Stimulated activated naive CD8-positive, alpha-beta T cell treated with anti-CD3 and anti-CD28 coated beads, Interleukin-15, Interleukin-2, amounts not matched to agents 100 ng/mL and 50 ng/mL, for 24 hours (primary cell): ENCODE data around the gene NR3C2.
"Not testable (repeated sequence)": the region's sequence is repeated elsewhere in the genome, so short reads cannot be mapped to it uniquely, and the experiment has no call there.

Experiments used
- H3K27ac Mint-ChIP-seq: one replicate; pipeline ENCODE4 v1.8.0; 2021; ENCODE audit warnings: mild to moderate bottlenecking, mixed read lengths
- H3K27me3 Mint-ChIP-seq: one replicate; pipeline ENCODE4 v1.8.0; 2021; ENCODE audit warnings: mixed read lengths
- H3K36me3 Mint-ChIP-seq: one replicate; pipeline ENCODE4 v1.8.0; 2021; ENCODE audit warnings: low read depth, mixed read lengths
- H3K4me1 Mint-ChIP-seq: one replicate; pipeline ENCODE4 v1.8.0; 2021; ENCODE audit warnings: low read depth, mixed read lengths
- H3K4me3 Mint-ChIP-seq: one replicate; pipeline ENCODE4 v1.8.0; 2021; ENCODE audit warnings: mild to moderate bottlenecking, mixed read lengths
- H3K9me3 Mint-ChIP-seq: one replicate; pipeline ENCODE4 v1.8.0; 2021; ENCODE audit warnings: mixed read lengths

The NR3C2 gene

GRCh38 chr4:148204171-148204570 lies 238.0 kb downstream of the NR3C2 start:
- H3K27me3 Mint-ChIP-seq, result no peaks in the 10 kb centered on the region

DNA sequence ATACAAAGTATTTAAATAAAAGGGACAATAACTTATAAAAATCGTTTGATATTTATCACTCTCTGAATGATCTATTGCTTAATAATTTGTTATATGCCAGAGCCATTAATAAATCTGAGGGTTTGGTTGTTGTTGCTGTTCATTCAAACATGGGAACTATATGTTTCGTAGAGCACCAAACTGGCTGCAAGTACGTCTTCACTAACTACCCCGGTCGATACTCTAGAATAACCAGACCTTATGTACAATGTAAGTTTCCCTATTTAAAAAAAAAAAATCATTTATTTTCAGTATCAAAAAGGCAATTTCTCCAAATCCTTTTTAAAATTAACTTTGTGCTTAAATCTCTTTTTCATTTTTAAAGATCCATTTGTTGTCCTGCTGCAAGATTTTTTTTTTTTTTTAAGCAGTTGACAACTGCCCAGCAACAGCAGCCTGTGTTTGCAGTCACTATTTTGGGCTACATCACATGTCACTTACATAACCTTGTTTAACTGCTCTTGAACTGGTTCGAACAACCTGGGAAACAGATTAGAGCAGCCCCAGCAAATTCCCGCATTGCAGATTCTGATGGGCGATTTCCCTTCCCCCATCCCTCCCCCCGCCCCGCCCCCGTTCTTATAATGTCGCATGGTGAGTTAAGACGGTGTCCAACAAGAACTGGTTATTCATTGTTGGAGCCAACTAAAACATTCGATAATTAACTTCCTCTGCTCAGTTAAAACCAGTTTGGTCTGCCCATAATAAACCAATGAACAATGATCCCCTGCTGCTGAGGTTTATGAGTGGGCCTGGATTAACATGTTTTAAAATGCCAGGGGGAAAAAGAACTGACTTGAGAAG lies 238.9 kb downstream of the NR3C2 start:
- no peaks in the 10 kb centered on the region for H3K27me3 Mint-ChIP-seq
- no peak overlapping the region for H3K27ac Mint-ChIP-seq
- no peaks in the 10 kb centered on the region for H3K4me1 Mint-ChIP-seq

More at GRCh38 chr4:148204171-148204570, 238.0 kb downstream of the NR3C2 start:
- Mint-ChIP-seq H3K9me3 (no peaks in the 10 kb centered on the region), H3K27ac (no peak overlapping the region), H3K4me1 (no peaks in the 10 kb centered on the region), H3K4me3 (no peak overlapping the region), H3K36me3 (no peaks in the 10 kb centered on the region)

DNA sequence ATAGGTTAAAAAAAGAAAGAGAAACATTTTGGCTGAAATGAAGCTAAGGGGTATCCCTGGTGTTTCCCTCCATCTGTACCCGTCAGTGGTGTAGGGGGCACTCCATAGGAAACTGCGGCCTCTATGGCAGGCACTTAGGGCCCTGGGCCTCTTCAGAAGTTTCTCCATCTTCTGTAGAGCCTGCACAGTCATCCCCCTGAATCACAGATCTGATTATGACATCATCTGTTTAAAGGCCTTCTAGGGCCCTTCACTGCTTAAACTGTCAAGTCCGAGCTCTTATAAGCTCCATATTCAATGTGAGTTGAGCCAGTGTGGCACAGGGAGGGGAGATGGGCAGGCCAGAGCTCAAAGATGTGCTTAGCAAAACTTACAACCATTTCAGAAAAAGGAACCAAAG lies 241.3 kb downstream of the NR3C2 start:
- Mint-ChIP-seq H3K27me3 (no peaks in the 10 kb centered on the region), H3K9me3 (no peaks in the 10 kb centered on the region), H3K4me3 (no peak overlapping the region), H3K36me3 (no peaks in the 10 kb centered on the region), H3K4me1 (no peaks in the 10 kb centered on the region), H3K27ac (no peak overlapping the region)

More for the DNA sequence above, 238.9 kb downstream of the NR3C2 start:
- H3K36me3 Mint-ChIP-seq, result no peaks in the 10 kb centered on the region
- no peak overlapping the region for H3K4me3 Mint-ChIP-seq
- no peaks in the 10 kb centered on the region for H3K9me3 Mint-ChIP-seq

DNA sequence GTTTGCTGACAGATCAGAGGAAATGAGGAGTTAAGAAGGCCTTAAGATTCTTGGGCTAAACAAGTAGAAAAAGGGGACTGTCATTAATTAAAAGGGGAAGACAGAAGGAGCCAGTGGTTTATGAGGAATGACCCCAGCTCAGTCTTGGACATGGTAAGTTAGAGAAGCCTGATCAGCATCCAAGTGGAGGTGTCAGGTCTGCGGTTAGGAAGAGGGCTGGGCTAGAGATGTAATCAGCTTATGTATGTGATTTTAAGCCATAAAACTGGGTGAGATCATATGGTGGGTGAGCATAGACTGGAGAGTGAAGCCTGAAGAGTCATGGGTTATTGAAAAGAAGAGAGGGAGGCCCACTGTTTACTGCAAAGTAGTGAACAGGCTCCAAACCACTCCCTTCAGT lies 246.1 kb downstream of the NR3C2 start:
- H3K36me3 Mint-ChIP-seq, result peaks cover 28% of the 10 kb centered on the region

GRCh38 chr4:148192526-148192925 lies 249.7 kb downstream of the NR3C2 start:
- no peaks in the 10 kb centered on the region for H3K27me3 Mint-ChIP-seq
- no peaks in the 10 kb centered on the region for H3K4me1 Mint-ChIP-seq
- H3K36me3 Mint-ChIP-seq, result peaks cover 36% of the 10 kb centered on the region

More for the DNA sequence above, 246.1 kb downstream of the NR3C2 start:
- Mint-ChIP-seq H3K4me1 (no peaks in the 10 kb centered on the region), H3K27ac (no peak overlapping the region), H3K9me3 (peaks cover 3% of the 10 kb centered on the region), H3K27me3 (no peaks in the 10 kb centered on the region), H3K4me3 (no peak overlapping the region)

GRCh38 chr4:148187454-148188222 lies 254.6 kb downstream of the NR3C2 start:
- not testable (repeated sequence) for H3K4me3 Mint-ChIP-seq, H3K27me3 Mint-ChIP-seq, H3K27ac Mint-ChIP-seq, H3K9me3 Mint-ChIP-seq, H3K4me1 Mint-ChIP-seq
- peaks cover 25% of the 10 kb centered on the region for H3K36me3 Mint-ChIP-seq

More at GRCh38 chr4:148192526-148192925, 249.7 kb downstream of the NR3C2 start:
- no peak overlapping the region for H3K4me3 Mint-ChIP-seq
- peaks cover 8% of the 10 kb centered on the region for H3K9me3 Mint-ChIP-seq
- no peak overlapping the region for H3K27ac Mint-ChIP-seq

DNA sequence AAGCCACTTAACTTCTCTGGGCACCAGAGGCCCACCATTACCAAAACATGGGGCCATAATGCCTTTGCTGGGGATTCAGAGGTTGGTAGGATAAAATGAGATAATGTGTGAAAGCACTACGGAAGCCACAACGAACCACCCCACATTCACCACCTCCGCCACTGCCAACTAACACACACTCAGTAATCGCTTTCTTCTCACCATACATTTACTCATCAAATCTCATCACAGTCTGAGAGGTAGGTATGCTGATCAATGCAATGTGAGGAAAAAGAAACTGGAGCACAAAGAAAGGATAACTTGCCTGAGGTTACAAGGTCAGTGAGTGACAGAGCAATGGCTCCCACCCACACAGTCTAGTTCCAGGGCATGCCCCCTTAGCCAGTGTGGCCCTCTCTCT lies 257.3 kb downstream of the NR3C2 start:
- H3K27me3 Mint-ChIP-seq, result no peaks in the 10 kb centered on the region
- no peak overlapping the region for H3K4me3 Mint-ChIP-seq
- peaks cover 11% of the 10 kb centered on the region for H3K36me3 Mint-ChIP-seq
- peaks cover 5% of the 10 kb centered on the region for H3K9me3 Mint-ChIP-seq
- no peak overlapping the region for H3K27ac Mint-ChIP-seq
- H3K4me1 Mint-ChIP-seq, result peaks cover 10% of the 10 kb centered on the region

DNA sequence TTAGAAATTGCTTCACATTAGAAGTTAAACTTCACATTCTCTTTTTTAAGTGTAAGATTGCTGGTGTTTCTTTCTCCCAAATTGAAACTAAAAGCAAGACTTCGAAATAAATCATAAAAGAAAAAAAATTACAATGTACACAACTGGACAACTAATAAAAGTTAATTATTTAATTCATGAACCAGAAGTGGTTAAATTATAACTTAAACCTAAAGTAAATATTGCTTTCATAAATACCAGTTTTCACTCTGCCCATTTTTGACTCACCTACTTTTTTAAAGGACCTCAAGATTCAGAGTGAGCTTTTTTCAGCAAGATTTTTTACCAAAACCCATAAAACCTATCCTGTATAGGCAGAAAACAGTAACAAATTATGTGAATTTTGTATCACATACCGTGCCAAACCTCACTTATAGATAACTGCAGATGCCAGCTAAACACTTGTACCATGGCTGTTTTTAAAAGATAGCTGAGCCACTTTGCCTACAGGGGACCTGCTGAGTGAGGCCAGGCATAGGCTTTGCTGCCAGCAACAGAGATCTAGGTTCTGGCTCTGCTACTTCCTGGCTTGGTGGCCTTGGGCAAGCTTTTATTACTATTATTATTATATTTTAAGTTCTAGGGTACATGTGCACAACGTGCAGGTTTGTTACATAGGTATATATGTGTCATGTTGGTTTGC lies 259.8 kb downstream of the NR3C2 start:
- no peak overlapping the region for H3K27ac Mint-ChIP-seq
- no peaks in the 10 kb centered on the region for H3K9me3 Mint-ChIP-seq
- peaks cover 15% of the 10 kb centered on the region for H3K4me1 Mint-ChIP-seq
- peaks cover 4% of the 10 kb centered on the region for H3K36me3 Mint-ChIP-seq
- no peaks in the 10 kb centered on the region for H3K27me3 Mint-ChIP-seq
- H3K4me3 Mint-ChIP-seq, result no peak overlapping the region

GRCh38 chr4:148173397-148174017 lies 268.7 kb downstream of the NR3C2 start:
- Mint-ChIP-seq H3K4me1 (peaks cover 9% of the 10 kb centered on the region), H3K36me3 (no peaks in the 10 kb centered on the region), H3K4me3 (no peak overlapping the region), H3K9me3 (peaks cover 11% of the 10 kb centered on the region), H3K27ac (no peak overlapping the region), H3K27me3 (no peaks in the 10 kb centered on the region)

DNA sequence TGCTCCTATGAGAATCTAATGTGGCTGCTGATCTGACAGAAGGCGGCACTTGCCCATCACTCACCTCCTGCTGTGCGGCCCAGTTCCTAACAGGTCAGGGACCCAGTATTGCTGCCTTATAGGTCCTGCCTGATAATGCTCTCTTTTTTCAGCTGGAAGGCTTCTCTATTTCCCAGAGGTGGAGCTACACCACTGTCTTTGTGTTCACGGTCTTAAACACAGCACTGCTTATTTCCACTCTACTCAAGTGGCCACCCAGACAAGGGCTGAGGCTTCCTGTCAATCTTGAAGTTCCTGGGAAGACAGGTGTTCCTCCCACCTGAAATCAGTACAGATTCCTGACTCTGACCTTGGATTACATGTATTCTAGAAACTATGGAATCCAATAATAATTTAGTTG lies 270.6 kb downstream of the NR3C2 start:
- Mint-ChIP-seq H3K4me3 (no peak overlapping the region), H3K36me3 (no peaks in the 10 kb centered on the region), H3K4me1 (peaks cover 9% of the 10 kb centered on the region), H3K9me3 (peaks cover 11% of the 10 kb centered on the region), H3K27me3 (no peaks in the 10 kb centered on the region), H3K27ac (no peak overlapping the region)

DNA sequence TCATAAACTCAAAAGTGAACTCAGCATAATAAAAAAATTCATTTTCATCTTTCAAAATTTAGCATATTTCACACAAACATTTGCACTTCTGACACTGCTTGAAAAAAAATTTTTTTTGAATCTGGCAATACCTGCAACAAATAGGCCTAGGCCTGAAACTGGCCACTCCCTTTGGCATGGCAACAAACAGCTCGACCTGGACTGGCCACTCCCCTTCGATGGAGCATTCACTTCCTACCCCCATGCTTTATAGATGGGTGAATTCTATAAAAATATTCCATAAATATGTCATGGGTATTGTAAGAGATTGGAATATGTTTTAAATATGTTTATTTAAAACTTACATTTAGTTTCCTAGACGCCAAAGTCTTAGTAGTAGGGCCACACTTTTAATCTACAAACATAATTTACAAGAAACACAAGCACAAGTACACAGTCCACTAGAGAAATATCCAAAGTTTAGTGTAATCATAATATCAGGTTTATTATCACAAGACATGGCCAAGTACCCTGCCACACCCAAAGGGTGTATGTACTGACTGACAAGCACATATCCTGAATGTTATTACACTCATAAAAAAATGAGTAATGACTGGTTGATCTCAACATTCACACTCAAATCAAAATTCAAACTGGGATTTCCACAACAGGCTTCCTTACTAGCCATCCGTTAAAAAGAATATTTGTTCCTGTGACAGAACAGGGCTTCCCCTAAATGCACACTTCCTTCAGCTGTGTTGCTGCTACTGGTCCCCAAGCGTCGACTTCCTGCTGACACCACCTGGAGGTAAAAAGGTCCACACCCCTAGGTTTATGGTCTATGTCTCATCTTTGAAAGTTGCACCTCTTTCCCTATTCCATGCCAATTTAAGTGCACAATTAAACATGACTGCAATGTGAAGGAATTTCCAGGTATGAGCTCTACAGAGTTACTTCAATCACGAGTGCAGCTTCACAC lies 271.5 kb downstream of the NR3C2 start:
- H3K27ac Mint-ChIP-seq, result no peak overlapping the region
- no peak overlapping the region for H3K4me3 Mint-ChIP-seq
- H3K27me3 Mint-ChIP-seq, result no peaks in the 10 kb centered on the region
- no peaks in the 10 kb centered on the region for H3K36me3 Mint-ChIP-seq
- H3K9me3 Mint-ChIP-seq, result peaks cover 11% of the 10 kb centered on the region
- peaks cover 12% of the 10 kb centered on the region for H3K4me1 Mint-ChIP-seq

GRCh38 chr4:148166132-148166591 lies 276.1 kb downstream of the NR3C2 start:
- Mint-ChIP-seq H3K27me3 (no peaks in the 10 kb centered on the region), H3K9me3 (peaks cover 3% of the 10 kb centered on the region), H3K27ac (no peak overlapping the region), H3K4me3 (no peak overlapping the region), H3K36me3 (no peaks in the 10 kb centered on the region), H3K4me1 (peaks cover 10% of the 10 kb centered on the region)

- H3K4me1 Mint-ChIP-seq, result peaks cover 3% of the 10 kb centered on the region
- H3K27me3 Mint-ChIP-seq, result no peaks in the 10 kb centered on the region
- no peak overlapping the region for H3K27ac Mint-ChIP-seq
- no peak overlapping the region for H3K4me3 Mint-ChIP-seq
- H3K9me3 Mint-ChIP-seq, result no peaks in the 10 kb centered on the region
- H3K36me3 Mint-ChIP-seq, result no peaks in the 10 kb centered on the region
Observed at GRCh38 chr4:148164557-148164956, 277.7 kb downstream of the NR3C2 start.

GRCh38 chr4:148162991-148163390 lies 279.2 kb downstream of the NR3C2 start:
- no peaks in the 10 kb centered on the region for H3K27me3 Mint-ChIP-seq

More at GRCh38 chr4:148162991-148163390, 279.2 kb downstream of the NR3C2 start:
- H3K4me3 Mint-ChIP-seq, result no peak overlapping the region
- no peak overlapping the region for H3K27ac Mint-ChIP-seq
- peaks cover 5% of the 10 kb centered on the region for H3K9me3 Mint-ChIP-seq
- no peaks in the 10 kb centered on the region for H3K36me3 Mint-ChIP-seq
- H3K4me1 Mint-ChIP-seq, result peaks cover 3% of the 10 kb centered on the region
